ENCODE data around the gene ADD1. TPM values are rescaled to one million over a fixed set of nuclear protein-coding genes. Genes with fewer than 3 reads are reported as not detected.

ADD1 gene
- total and polyA plus RNA-seq, 2 of the 13 experiments (the other 11 are each of a cell fraction or from before 2014, with no cell fraction given), result 73.9 to 122 TPM

DNA sequence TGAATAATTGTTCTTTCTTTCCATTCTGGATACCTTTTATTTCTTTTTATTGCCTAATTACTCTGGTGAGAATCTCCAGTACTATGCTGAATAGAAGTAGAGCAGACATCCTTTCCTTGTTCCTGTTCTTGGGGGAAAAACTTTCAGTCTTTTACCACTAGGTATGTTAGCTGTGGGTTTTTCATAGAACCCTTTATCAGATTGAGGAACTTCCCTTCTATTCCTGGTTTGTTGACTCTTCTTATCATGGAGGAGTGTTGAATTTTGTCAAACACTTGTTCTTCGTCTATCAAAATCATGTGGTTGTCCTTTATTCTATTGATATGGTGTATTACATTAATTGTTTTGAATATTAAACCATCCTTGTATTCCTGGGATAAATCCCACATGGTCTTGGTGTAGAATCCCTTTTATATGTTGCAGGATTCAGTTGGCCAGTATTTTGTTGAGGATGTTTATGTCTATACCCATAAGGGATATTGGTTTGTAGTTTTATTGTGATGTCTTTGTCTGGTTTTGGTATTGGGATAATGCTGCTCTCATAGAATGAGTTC is 27.2 kb upstream of the ADD1 start (continued):
- no peak for TF ChIP-seq ZC3H4 (CRISPR knock-in tag; IDR thresholded peaks at IDR 0.05; ENCODE audit: borderline replicate concordance)

DNA sequence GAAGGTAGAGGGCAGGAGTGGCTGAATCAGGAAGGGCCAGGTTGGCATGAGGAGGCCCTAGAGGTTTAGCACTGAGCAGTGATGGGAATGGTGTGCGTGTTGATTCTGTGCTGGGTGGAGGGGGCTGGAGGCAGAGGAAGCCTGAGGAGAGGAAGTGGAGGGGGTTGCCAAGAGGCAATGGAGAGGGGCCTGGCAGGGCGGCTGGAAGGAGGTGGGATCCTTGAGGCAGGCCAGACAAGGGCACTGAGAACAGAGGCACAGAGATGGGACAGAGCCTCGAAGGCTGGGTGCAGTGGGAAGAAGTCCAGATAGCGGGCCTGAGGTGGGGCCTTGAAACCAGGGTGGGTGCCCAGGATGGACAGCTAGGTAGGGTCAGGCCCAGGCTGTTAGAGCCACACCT is 26.5 kb upstream of the ADD1 start:
- Histone ChIP-seq H3K4me1 (ENCODE audit: insufficient read depth, low read length) (peaks cover 17% of the 10 kb centered on the region), H3K4me3 (replicated peaks in 1 of 3; ENCODE audit: insufficient read depth in 1 of 3, low read depth in 2 of 3, low read length in 3 of 3) (no peak overlapping the region), H4K20me1 (ENCODE audit: insufficient read depth, low read length) (peaks cover 8% of the 10 kb centered on the region; the same call in 1 of the 2 replicates), H3K27me3 (ENCODE audit: control insufficient read depth in 1 of 2, insufficient read depth in 2 of 2, low read length in 2 of 2) (no peaks in the 10 kb centered on the region), H2AFZ (ENCODE audit: low read length) (no peak overlapping the region), H3K9me3 (ENCODE audit: low read length) (no peaks in the 10 kb centered on the region), H3K27ac (ENCODE audit: extremely low read length, insufficient read depth, low read length) (no peak overlapping the region), H3K4me2 (ENCODE audit: low read depth, low read length) (no peak overlapping the region), H3K36me3 (replicated peaks in 1 of 2; ENCODE audit: control insufficient read depth in 1 of 2, insufficient read depth in 2 of 2, low read length in 2 of 2) (peaks cover 4 to 17% of the 10 kb centered on the region in 2 experiments; a peak in 3 of 5 replicates), H3K9ac (ENCODE audit: insufficient read depth, low read depth, low read length) (no peak overlapping the region), H3K79me2 (ENCODE audit: insufficient read depth, low read length) (peaks cover 2% of the 10 kb centered on the region)
- CTCF ChIA-PET (ENCODE audit: low intra/inter-chr PET ratio, low total read pairs), result no interaction called here
- BruUV-seq (replicated peaks), result no TSS peak
- POLR2A ChIA-PET, result no interaction called here
- WGBS (ENCODE audit: low lambda C conversion rate), result 72% methylated on average over 4 of the region's 4 CpGs
- DNase-seq (ENCODE audit: low spot score) (no peak), FAIRE-seq (no peak), ATAC-seq (no peak)
- in situ Hi-C loops (cut with HindIII; ENCODE audit: extremely low pct_ligation_motif_present, low pct_unique_long_range_greater_than_20kb) (no loop called here), intact Hi-C loops (cut with micrococcal nuclease; ENCODE audit: unreplicated experiment) (no loop called here)
- TF ChIP-seq, protein P1, sequence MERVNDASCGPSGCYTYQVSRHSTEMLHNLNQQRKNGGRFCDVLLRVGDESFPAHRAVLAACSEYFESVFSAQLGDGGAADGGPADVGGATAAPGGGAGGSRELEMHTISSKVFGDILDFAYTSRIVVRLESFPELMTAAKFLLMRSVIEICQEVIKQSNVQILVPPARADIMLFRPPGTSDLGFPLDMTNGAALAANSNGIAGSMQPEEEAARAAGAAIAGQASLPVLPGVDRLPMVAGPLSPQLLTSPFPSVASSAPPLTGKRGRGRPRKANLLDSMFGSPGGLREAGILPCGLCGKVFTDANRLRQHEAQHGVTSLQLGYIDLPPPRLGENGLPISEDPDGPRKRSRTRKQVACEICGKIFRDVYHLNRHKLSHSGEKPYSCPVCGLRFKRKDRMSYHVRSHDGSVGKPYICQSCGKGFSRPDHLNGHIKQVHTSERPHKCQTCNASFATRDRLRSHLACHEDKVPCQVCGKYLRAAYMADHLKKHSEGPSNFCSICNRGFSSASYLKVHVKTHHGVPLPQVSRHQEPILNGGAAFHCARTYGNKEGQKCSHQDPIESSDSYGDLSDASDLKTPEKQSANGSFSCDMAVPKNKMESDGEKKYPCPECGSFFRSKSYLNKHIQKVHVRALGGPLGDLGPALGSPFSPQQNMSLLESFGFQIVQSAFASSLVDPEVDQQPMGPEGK (CRISPR knock-in tag; IDR thresholded peaks at IDR 0.05), result no peak
- TF ChIP-seq ZNF879 (CRISPR knock-in tag; IDR thresholded peaks at IDR 0.05) (no peak), CHD2 (IDR thresholded peaks at IDR 0.05; ENCODE audit: low read depth, low read length) (no peak), ZNF878 (CRISPR knock-in tag; IDR thresholded peaks at IDR 0.05) (no peak), ATAD3A (CRISPR knock-in tag; IDR thresholded peaks at IDR 0.05) (no peak), NFE2L1 (CRISPR knock-in tag; IDR thresholded peaks at IDR 0.05; ENCODE audit: borderline replicate concordance) (no peak), YEATS2 (CRISPR knock-in tag; IDR thresholded peaks at IDR 0.05; ENCODE audit: borderline replicate concordance) (no peak), FOXM1 (CRISPR knock-in tag; IDR thresholded peaks at IDR 0.05) (no peak), HOXD1 (CRISPR knock-in tag; IDR thresholded peaks at IDR 0.05) (no peak), SOX6 (IDR thresholded peaks at IDR 0.05) (no peak), SOX6 (CRISPR knock-in tag; IDR thresholded peaks at IDR 0.05) (no peak)
- TF ChIP-seq, protein P2, sequence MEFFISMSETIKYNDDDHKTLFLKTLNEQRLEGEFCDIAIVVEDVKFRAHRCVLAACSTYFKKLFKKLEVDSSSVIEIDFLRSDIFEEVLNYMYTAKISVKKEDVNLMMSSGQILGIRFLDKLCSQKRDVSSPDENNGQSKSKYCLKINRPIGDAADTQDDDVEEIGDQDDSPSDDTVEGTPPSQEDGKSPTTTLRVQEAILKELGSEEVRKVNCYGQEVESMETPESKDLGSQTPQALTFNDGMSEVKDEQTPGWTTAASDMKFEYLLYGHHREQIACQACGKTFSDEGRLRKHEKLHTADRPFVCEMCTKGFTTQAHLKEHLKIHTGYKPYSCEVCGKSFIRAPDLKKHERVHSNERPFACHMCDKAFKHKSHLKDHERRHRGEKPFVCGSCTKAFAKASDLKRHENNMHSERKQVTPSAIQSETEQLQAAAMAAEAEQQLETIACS (CRISPR knock-in tag; IDR thresholded peaks at IDR 0.05), result no peak
